NCI-H82 treated with DMSO at 0.1 percent for 48 hours (cell line): ENCODE data around the gene ADAMTS1.

Experiments
- DNase-seq: peaks from one replicate; lab custom pipeline; 2025; ENCODE audit not compliant: unreplicated experiment; lab: John Stamatoyannopoulos, UW

Gene ADAMTS1

GRCh38 chr21:26845759-26846035 is 488 bp upstream of the ADAMTS1 start:
- no peak for DNase-seq

DNA sequence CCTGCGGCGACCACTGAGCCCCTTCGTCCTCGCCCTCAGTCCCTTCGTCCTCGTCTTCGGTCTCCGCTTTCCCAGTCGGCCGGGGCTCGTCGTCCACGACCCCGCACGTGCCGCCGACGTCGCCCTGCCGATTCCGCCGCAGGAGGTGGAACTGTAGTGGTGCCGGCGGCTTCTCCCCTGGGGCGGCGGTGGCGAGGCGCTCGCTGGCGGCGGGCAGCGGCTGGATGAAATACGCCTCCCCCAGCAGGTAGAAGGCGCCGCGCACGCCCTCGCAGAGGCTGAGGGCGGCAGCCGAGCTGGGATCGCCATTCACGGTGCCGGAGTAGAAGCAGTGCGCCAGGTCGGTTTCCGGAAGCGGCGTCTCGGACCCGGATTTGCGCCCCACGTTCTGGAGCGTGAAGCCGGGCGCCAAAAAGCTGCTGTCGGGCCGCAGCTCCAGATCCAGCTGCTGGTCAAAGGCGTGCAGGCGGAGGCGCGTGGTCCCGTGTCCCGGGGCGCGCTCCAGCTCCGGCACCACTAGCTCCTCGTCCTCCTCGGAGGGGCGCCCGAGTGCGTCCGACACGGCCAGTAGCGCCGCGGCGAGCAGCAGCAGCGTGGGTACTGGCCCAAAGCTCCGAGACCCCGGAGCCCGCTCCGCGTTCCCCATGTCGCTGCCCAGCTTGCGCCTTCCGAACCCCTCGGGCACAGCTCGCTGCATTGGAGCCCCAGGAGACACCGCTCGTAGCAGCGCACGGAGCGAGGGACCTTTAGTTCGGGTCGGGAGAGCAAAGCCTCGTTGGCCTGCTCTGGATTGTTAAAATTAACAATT is 747 bp downstream of the ADAMTS1 start:
- DNase-seq, result no peak

GRCh38 chr21:26843933-26844257 is 1.3 kb downstream of the ADAMTS1 start:
- DNase-seq, result no peak

- DNase-seq, result no peak
Observed at GRCh38 chr21:26842974-26843932, 2.0 kb downstream of the ADAMTS1 start.

DNA sequence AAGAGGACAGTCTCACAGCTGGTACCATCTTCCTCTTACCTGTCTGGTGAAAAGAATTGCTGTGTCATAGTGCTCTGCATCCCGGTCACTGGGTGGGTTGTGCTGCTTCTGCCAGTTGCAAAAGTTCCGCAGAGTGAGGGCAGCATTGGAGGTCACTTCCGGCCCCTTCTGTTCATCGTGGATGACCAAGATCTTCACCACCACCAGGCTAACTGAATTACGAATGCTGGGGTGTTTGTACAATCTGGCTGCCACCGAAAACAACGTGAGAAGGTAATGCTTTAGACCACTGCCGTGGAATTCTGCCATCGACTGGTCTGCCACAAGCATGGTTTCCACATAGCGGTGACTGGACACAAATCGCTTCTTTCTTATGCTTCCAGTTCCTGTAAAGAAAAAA is 2.9 kb downstream of the ADAMTS1 start:
- no peak for DNase-seq

DNA sequence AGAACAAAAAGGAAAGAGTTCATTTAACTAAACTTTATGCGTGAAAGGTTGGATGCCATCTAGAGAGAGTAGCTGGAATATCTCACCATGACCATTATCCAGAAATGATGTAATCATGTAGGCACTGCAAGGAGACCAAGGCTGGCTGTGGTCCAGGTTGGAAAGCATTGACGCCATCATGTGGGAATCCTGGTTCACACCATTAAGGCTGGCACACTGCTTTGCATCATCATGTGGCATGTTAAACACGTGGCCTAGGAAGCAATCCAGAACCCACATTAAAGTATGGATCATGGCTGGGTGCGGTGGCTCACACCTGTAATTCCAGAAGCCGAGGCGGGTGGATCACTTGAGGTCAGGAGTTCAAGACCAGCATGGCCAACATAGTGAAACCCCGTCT is 4.3 kb downstream of the ADAMTS1 start:
- no peak for DNase-seq

- DNase-seq, result no peak
Observed at GRCh38 chr21:26840201-26840600, 5.0 kb downstream of the ADAMTS1 start.

DNA sequence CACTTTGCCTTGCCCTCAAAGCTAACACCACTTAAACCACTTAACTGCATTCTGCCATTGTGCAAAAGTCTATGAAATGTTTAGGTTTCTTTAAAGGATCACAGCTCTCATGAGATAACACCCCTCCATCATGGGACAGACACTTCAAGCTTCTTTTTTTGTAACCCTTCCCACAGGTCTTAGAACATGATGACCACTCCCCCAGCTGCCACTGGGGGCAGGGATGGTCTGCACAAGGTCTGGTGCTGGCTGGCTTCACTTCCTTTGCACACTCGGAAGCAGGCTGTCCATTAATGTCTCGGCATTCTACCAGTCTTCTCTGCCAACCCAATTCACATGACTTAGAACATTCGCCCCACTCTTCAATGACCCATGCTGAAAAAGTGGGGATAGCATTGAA is 7.7 kb downstream of the ADAMTS1 start:
- no peak for DNase-seq

DNA sequence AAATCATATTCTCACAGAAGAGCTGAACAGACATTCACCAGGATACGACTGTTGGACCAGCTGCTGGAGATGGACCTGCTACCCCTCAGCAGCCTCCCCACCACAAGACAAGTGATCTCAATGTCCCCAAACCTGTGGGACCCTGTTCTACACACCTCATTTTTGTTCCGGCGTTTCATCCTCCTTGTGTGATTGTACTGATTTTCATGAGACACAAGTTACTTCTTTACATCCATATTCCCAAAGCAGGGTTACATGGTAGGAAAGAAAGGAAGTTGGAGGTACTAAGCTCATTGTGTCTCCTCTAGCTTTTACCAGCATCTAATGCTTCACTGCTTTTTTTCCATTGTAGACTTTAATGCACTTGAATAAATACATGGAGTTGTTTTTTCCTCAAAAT is 8.7 kb downstream of the ADAMTS1 start:
- DNase-seq, result no peak

- DNase-seq, result no peak
Observed at GRCh38 chr21:26835714-26836265, 9.4 kb downstream of the ADAMTS1 start.

DNA sequence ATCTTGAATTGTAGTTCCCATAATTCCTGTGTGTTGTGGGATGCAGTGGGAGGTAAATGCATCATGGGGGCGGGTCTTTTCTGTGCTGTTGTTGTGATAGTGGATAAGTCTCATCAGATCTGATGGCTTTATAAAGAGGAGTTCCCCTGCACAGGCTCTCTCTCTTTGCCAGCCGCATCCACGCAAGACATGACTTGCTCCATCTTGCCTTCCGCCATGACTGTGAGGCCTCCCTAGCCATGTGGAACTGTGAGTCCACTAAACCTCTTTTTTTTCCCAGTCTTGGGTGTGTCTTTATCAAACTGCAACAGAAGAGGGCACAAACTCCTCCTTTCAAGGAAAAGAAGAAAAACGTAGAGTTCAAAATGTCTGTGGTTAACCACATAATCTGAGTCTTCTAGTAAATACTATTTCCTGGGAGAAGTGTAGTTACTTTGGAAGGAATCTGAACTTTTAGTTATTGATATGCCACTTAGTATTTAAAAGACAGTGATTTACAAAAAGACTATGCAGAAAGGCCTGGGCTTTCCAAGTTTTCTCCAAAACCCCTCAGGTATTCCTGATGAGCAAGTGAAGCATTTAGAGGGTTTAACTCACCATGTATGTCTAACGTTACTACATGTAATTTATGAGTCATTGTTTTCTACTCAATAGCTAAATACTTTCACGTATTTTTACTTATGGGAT is 10.0 kb downstream of the ADAMTS1 start:
- DNase-seq, result no peak

GRCh38 chr21:26834181-26834905 is 10.9 kb downstream of the ADAMTS1 start:
- no peak for DNase-seq

DNA sequence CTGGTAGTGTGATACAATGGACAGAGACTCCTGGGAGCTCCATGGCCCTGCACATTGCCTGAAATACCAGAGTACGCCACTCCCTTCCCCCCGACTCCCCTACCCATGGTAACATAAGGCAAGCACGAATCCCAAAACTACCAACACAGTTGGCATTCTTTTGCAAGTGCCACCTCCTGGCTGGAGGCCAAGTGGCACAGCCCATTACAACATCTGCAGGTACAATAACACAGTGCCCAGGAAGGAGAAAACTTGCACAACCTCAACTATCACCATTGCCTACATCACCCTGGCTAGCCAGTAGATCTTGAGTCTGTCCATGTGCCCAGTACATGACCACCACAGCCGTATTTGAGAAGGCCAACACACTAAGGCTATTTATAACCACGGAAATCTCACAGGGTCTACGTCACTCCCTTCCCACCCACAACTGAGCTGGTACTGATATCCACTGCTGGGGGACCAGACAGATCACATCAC is 11.7 kb downstream of the ADAMTS1 start:
- DNase-seq, result no peak

DNA sequence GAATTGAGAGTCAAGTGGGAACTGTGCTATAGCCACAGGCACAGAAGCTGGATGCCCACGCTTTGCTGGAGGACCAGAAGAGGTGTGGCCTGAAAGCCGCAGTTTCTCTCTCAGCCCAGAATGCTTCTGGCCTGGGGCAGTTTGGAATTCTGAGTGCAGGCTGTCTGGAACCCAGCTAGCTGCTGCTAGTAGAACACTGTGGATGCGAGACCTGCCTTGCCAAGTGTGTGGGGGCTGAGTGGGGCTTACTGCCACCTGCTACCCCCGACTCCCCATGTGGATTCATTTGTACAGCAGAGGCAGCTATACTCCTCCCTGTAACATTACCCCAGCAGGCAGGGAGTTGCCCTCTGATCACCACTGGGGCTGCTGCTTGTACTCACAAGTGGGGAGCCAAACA is 12.2 kb downstream of the ADAMTS1 start:
- DNase-seq, result no peak

- DNase-seq, result no peak
Observed at GRCh38 chr21:26832546-26832945, 12.7 kb downstream of the ADAMTS1 start.

DNA sequence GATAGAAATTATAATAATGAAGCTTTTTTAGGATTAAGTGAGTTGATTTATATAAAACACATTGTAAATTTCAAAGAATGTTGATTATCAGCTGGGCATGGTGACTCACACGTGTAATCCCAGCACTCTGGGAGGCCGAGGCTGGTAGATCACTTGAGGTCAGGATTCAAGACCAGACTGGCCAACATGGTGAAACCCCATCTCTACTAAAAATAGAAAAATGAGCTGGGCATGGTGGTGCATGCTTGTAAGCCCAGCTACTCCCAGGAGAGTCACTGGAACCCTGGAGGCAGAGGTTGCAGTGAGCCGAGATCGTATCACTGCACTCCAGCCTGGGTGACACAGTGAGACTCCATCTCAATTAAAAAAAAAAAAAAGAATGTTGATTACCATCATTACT is 18.4 kb downstream of the ADAMTS1 start:
- DNase-seq, result no peak

GRCh38 chr21:26820509-26820908 is 24.7 kb downstream of the ADAMTS1 start:
- DNase-seq, result no peak

DNA sequence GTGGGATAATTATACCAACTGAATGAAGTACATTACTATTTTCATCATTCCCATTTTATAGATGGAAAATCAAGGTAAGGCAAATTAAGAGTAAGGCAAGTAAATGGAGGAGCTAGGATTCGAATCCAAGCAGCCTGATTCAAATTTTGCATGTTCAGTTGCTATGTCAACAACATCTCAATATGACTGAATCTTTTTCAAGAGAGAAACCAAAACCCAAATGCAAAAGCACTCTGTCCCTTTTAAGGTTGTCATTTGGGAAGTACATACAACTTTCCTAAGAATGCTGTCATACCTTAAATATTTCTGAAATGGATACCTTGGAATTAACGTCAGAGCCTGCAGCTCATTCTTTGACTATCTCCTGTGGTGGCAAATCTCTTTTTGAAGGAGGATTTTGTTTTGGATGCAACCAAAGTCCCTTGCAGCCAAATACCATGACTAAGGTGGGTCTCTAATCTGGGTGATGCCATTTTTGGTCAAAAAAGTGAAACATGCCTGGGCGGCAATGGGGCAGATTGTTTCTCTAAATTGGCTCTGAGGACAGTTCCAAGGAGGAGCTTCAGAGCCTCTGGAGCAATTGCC is 25.4 kb downstream of the ADAMTS1 start:
- no peak for DNase-seq

GRCh38 chr21:26818906-26819305 is 26.3 kb downstream of the ADAMTS1 start:
- DNase-seq, result no peak

DNA sequence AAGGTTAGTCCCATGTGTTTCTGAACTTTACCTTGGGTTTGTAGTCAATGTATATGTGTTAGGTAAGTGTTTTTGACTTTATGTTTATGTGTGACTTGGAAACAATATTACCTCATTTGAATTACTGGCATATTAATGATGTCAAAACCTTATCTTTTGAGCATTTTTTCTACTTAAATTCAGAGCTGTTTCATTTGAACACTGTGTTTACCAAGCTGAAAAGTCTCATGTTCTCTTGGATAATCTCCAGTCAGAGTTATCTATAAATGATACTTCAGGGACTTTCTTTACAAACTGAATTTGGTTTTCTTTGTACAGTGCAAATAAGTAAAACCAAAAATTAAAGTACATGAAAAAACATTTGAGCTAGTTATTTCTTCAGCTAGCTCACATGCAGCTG is 30.0 kb downstream of the ADAMTS1 start:
- DNase-seq, result no peak
